Islet of Langerhans (tissue), 1 donor: Measurements from ENCODE around the gene FUOM.
"Not testable (repeated sequence)": the region's sequence is repeated elsewhere in the genome, so short reads cannot be mapped to it uniquely, and the experiment has no call there.

Source experiments
- FAIRE-seq: peaks from one replicate; lab custom pipeline; 2011; peaks lifted over from hg19 to GRCh38; lab: Jason Lieb, UNC

FUOM gene

GRCh38 chr10:133388236-133388972 is 30.6 kb upstream of the FUOM start:
- FAIRE-seq = no peak

GRCh38 chr10:133386951-133387350 is 29.1 kb upstream of the FUOM start:
- not testable (repeated sequence) for FAIRE-seq

- FAIRE-seq = no peak
Measured at GRCh38 chr10:133385214-133385613, 27.4 kb upstream of the FUOM start.

- FAIRE-seq = no peak
Measured at GRCh38 chr10:133384071-133384470, 26.3 kb upstream of the FUOM start.

GRCh38 chr10:133383551-133383950 is 25.7 kb upstream of the FUOM start:
- FAIRE-seq = no peak

- no peak for FAIRE-seq
Measured at GRCh38 chr10:133381036-133381435, 23.2 kb upstream of the FUOM start.

- FAIRE-seq = no peak
Measured at GRCh38 chr10:133379801-133380666, 22.2 kb upstream of the FUOM start.

- no peak for FAIRE-seq
Measured at GRCh38 chr10:133379152-133379800, 21.5 kb upstream of the FUOM start, which contains the start of gene PAOX. PAOX (plus strand) TSS chr10:133379262; CDS start chr10:133379317, 55 bp downstream.

GRCh38 chr10:133378251-133379096 is 20.7 kb upstream of the FUOM start:
- no peak for FAIRE-seq

GRCh38 chr10:133377818-133378250 is 20.0 kb upstream of the FUOM start:
- FAIRE-seq = no peak

- no peak for FAIRE-seq
Measured at GRCh38 chr10:133377025-133377817, 19.4 kb upstream of the FUOM start.

GRCh38 chr10:133376183-133376582 is 18.4 kb upstream of the FUOM start:
- not testable (repeated sequence) for FAIRE-seq

- no peak for FAIRE-seq
Measured at GRCh38 chr10:133375357-133376115, 17.7 kb upstream of the FUOM start.

- no peak for FAIRE-seq
Measured at GRCh38 chr10:133373174-133374090, 15.6 kb upstream of the FUOM start, which contains the start of gene ECHS1. ECHS1 (minus strand) TSS chr10:133373354; CDS start chr10:133373333, 21 bp downstream.

GRCh38 chr10:133372507-133372906 is 14.7 kb upstream of the FUOM start:
- FAIRE-seq = no peak

- no peak for FAIRE-seq
Measured at GRCh38 chr10:133370030-133370786, 12.4 kb upstream of the FUOM start.

GRCh38 chr10:133368153-133368552 is 10.3 kb upstream of the FUOM start:
- FAIRE-seq = no peak

GRCh38 chr10:133367461-133367860 is 9.6 kb upstream of the FUOM start:
- not testable (repeated sequence) for FAIRE-seq
